H1 (cell line): ENCODE data around the gene NEK11. TPM values are rescaled to one million over a fixed set of nuclear protein-coding genes. Genes with fewer than 3 reads are reported as not detected.

Source experiments
- HDAC6 ChIP-seq: IDR thresholded peaks from one replicate; pipeline ENCODE4 v1.7.1; 2012; ENCODE audit warnings: low read depth, mild to moderate bottlenecking, inconsistent platforms, low read length, moderate library complexity
- RFX5 ChIP-seq: IDR thresholded peaks from 2 replicates; pipeline ENCODE4 v1.6.1; 2011; ENCODE audit warnings: low read depth, low read length, improper control_type of control experiment, borderline replicate concordance
- SP4 ChIP-seq: IDR thresholded peaks from 2 replicates; pipeline ENCODE4 v1.6.1; 2012; ENCODE audit warnings: low read length, inconsistent platforms
- TAF7 ChIP-seq: optimal IDR thresholded peaks from 2 replicates; pipeline ENCODE3; 2011; ENCODE audit warnings: low read depth, mild to moderate bottlenecking, inconsistent platforms, low read length, moderate library complexity, borderline replicate concordance
- TEAD4 ChIP-seq: IDR thresholded peaks from 2 replicates; pipeline ENCODE4 v1.6.1; 2012; ENCODE audit warnings: low read depth, low read length, inconsistent platforms, mixed read lengths
- polyA plus RNA-seq, 7 experiments: library from polyadenylated mRNA; depleted of rRNA in 3 of 7; stranded (reverse) in 5 of 7; unstranded in 2 of 7; fragments of >200 nt in 5 of 7; fragments of 200-250 nt in 2 of 7; gene quantifications; 1 replicate in 5 of 7; 2 replicates in 1 of 7; 4 replicates in 1 of 7; pipeline versions ENCODE4 v1.2.1 to v1.2.3, GENCODE V29; 2011 to 2013; ENCODE audit warnings: missing spikeins in 2 of 7, mixed read lengths in 2 of 7
- total RNA-seq: library from RNA; stranded (reverse); fragmentation: NEBNext Ultra II Directional; extraction: Animal tissue kit (Norgen Biotek cat#: 25700); gene quantifications from 2 replicates; pipeline ENCODE4 v1.2.1, GENCODE V29; 2021
- TF ChIP-seq, protein P1 (sequence below): fragments of 300-600 bp; sonication (generic); IDR thresholded peaks from 2 replicates; pipeline ENCODE4 v1.7.1; 2012; ENCODE audit warnings: low read length, moderate library complexity, mild to moderate bottlenecking, inconsistent platforms; ENCODE audit not compliant: insufficient replicate concordance
- TF ChIP-seq, protein P2 (sequence below), 3 experiments: IDR thresholded peaks; 1 replicate in 2 of 3; 2 replicates in 1 of 3; pipeline versions ENCODE4 v1.5.1 to v1.6.1; 2011; ENCODE audit warnings: low read length in 3 of 3, mild to moderate bottlenecking in 3 of 3, inconsistent platforms in 2 of 3, low read depth in 1 of 3, moderate library complexity in 1 of 3; ENCODE audit not compliant: insufficient read depth in 1 of 3; ENCODE audit errors: control extremely low read depth in 1 of 3

NEK11 gene
- total and polyA plus RNA-seq, 2 of the 8 experiments (the other 6 are each of a cell fraction or from before 2014, with no cell fraction given), result 0.60 TPM; not detected in 1

- TF ChIP-seq, protein P1, sequence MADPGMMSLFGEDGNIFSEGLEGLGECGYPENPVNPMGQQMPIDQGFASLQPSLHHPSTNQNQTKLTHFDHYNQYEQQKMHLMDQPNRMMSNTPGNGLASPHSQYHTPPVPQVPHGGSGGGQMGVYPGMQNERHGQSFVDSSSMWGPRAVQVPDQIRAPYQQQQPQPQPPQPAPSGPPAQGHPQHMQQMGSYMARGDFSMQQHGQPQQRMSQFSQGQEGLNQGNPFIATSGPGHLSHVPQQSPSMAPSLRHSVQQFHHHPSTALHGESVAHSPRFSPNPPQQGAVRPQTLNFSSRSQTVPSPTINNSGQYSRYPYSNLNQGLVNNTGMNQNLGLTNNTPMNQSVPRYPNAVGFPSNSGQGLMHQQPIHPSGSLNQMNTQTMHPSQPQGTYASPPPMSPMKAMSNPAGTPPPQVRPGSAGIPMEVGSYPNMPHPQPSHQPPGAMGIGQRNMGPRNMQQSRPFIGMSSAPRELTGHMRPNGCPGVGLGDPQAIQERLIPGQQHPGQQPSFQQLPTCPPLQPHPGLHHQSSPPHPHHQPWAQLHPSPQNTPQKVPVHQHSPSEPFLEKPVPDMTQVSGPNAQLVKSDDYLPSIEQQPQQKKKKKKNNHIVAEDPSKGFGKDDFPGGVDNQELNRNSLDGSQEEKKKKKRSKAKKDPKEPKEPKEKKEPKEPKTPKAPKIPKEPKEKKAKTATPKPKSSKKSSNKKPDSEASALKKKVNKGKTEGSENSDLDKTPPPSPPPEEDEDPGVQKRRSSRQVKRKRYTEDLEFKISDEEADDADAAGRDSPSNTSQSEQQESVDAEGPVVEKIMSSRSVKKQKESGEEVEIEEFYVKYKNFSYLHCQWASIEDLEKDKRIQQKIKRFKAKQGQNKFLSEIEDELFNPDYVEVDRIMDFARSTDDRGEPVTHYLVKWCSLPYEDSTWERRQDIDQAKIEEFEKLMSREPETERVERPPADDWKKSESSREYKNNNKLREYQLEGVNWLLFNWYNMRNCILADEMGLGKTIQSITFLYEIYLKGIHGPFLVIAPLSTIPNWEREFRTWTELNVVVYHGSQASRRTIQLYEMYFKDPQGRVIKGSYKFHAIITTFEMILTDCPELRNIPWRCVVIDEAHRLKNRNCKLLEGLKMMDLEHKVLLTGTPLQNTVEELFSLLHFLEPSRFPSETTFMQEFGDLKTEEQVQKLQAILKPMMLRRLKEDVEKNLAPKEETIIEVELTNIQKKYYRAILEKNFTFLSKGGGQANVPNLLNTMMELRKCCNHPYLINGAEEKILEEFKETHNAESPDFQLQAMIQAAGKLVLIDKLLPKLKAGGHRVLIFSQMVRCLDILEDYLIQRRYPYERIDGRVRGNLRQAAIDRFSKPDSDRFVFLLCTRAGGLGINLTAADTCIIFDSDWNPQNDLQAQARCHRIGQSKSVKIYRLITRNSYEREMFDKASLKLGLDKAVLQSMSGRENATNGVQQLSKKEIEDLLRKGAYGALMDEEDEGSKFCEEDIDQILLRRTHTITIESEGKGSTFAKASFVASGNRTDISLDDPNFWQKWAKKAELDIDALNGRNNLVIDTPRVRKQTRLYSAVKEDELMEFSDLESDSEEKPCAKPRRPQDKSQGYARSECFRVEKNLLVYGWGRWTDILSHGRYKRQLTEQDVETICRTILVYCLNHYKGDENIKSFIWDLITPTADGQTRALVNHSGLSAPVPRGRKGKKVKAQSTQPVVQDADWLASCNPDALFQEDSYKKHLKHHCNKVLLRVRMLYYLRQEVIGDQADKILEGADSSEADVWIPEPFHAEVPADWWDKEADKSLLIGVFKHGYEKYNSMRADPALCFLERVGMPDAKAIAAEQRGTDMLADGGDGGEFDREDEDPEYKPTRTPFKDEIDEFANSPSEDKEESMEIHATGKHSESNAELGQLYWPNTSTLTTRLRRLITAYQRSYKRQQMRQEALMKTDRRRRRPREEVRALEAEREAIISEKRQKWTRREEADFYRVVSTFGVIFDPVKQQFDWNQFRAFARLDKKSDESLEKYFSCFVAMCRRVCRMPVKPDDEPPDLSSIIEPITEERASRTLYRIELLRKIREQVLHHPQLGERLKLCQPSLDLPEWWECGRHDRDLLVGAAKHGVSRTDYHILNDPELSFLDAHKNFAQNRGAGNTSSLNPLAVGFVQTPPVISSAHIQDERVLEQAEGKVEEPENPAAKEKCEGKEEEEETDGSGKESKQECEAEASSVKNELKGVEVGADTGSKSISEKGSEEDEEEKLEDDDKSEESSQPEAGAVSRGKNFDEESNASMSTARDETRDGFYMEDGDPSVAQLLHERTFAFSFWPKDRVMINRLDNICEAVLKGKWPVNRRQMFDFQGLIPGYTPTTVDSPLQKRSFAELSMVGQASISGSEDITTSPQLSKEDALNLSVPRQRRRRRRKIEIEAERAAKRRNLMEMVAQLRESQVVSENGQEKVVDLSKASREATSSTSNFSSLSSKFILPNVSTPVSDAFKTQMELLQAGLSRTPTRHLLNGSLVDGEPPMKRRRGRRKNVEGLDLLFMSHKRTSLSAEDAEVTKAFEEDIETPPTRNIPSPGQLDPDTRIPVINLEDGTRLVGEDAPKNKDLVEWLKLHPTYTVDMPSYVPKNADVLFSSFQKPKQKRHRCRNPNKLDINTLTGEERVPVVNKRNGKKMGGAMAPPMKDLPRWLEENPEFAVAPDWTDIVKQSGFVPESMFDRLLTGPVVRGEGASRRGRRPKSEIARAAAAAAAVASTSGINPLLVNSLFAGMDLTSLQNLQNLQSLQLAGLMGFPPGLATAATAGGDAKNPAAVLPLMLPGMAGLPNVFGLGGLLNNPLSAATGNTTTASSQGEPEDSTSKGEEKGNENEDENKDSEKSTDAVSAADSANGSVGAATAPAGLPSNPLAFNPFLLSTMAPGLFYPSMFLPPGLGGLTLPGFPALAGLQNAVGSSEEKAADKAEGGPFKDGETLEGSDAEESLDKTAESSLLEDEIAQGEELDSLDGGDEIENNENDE, result no peak
- TF ChIP-seq, protein P2, sequence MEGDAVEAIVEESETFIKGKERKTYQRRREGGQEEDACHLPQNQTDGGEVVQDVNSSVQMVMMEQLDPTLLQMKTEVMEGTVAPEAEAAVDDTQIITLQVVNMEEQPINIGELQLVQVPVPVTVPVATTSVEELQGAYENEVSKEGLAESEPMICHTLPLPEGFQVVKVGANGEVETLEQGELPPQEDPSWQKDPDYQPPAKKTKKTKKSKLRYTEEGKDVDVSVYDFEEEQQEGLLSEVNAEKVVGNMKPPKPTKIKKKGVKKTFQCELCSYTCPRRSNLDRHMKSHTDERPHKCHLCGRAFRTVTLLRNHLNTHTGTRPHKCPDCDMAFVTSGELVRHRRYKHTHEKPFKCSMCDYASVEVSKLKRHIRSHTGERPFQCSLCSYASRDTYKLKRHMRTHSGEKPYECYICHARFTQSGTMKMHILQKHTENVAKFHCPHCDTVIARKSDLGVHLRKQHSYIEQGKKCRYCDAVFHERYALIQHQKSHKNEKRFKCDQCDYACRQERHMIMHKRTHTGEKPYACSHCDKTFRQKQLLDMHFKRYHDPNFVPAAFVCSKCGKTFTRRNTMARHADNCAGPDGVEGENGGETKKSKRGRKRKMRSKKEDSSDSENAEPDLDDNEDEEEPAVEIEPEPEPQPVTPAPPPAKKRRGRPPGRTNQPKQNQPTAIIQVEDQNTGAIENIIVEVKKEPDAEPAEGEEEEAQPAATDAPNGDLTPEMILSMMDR (IDR thresholded peaks at IDR 0.05; ENCODE audit: control extremely low read depth in 1 of 3, insufficient read depth in 1 of 3, low read depth in 1 of 3, low read length in 3 of 3), result no peak
- no peak for TF ChIP-seq TEAD4
- no peak for TF ChIP-seq HDAC6
- no peak for TF ChIP-seq TAF7
- TF ChIP-seq SP4, result no peak
- TF ChIP-seq RFX5, result no peak
These were observed 326.6 kb downstream of the NEK11 start (continued) for GRCh38 chr3:131353016-131353877.
